GM18502 (cell line): Measurements from ENCODE around the gene ZSCAN2.
A peak's percentile ranks its signal among the peaks of the same experiment; 100 is the strongest.
"Not testable (repeated sequence)": the region's sequence is repeated elsewhere in the genome, so short reads cannot be mapped to it uniquely, and the experiment has no call there.

ENCODE experiments used
- ATAC-seq: cut with Tn5 transposase; IDR thresholded peaks from one replicate; pipeline ENCODE4 v1.9.1; 2021; ENCODE audit warnings: mild to moderate bottlenecking; ENCODE audit not compliant: unreplicated experiment, poor library complexity

ZSCAN2 gene

GRCh38 chr15:84633311-84634227 lies 32.8 kb downstream of the ZSCAN2 start:
- peak; percentile 50 for ATAC-seq

GRCh38 chr15:84634228-84634837 lies 33.5 kb downstream of the ZSCAN2 start:
- no peak for ATAC-seq

- no peak for ATAC-seq
These were observed 37.3 kb downstream of the ZSCAN2 start for GRCh38 chr15:84638103-84638502.

- ATAC-seq: not testable (repeated sequence)
These were observed 41.1 kb downstream of the ZSCAN2 start for GRCh38 chr15:84641871-84642270.

- not testable (repeated sequence) for ATAC-seq
These were observed 41.8 kb downstream of the ZSCAN2 start for GRCh38 chr15:84642640-84643039.

- ATAC-seq: no peak
These were observed 43.0 kb downstream of the ZSCAN2 start for GRCh38 chr15:84643838-84644237.

GRCh38 chr15:84645496-84645895 lies 44.7 kb downstream of the ZSCAN2 start:
- no peak for ATAC-seq

GRCh38 chr15:84645997-84646396 lies 45.2 kb downstream of the ZSCAN2 start:
- no peak for ATAC-seq

GRCh38 chr15:84647726-84648125 lies 46.9 kb downstream of the ZSCAN2 start:
- ATAC-seq: no peak

- no peak for ATAC-seq
These were observed 47.7 kb downstream of the ZSCAN2 start for GRCh38 chr15:84648539-84648938.

- no peak for ATAC-seq
These were observed 48.9 kb downstream of the ZSCAN2 start for GRCh38 chr15:84649706-84650105.

- ATAC-seq: no peak
These were observed 52.7 kb downstream of the ZSCAN2 start for GRCh38 chr15:84653584-84653909.

GRCh38 chr15:84653910-84654688 lies 53.3 kb downstream of the ZSCAN2 start, which contains the start of gene WDR73:
Gene WDR73 (minus strand): TSS chr15:84654283. CDS start chr15:84654274, 9 bp downstream.
- ATAC-seq: peak; percentile 79

GRCh38 chr15:84654689-84655453 lies 54.1 kb downstream of the ZSCAN2 start:
- ATAC-seq: peak; percentile 41

GRCh38 chr15:84656972-84657371 lies 56.2 kb downstream of the ZSCAN2 start:
- ATAC-seq: no peak

- no peak for ATAC-seq
These were observed 56.9 kb downstream of the ZSCAN2 start for GRCh38 chr15:84657748-84658079.

- ATAC-seq: peak; percentile 70
These were observed 57.4 kb downstream of the ZSCAN2 start, which contains the start of gene NMB for GRCh38 chr15:84658080-84658787. Gene NMB (minus strand): TSS chr15:84658199. CDS start chr15:84658152, 47 bp downstream.

- no peak for ATAC-seq
These were observed 58.1 kb downstream of the ZSCAN2 start for GRCh38 chr15:84658788-84659411.
